ENCODE results near the gene MFAP4. TPM values are rescaled to one million over a fixed set of nuclear protein-coding genes. Genes with fewer than 3 reads are reported as not detected.
A peak's percentile ranks its signal among the peaks of the same experiment; 100 is the strongest.

The MFAP4 gene
- total RNA-seq, 3 donors from 2014 or later: 19.0 to 127 (median 44.2) TPM

GRCh38 chr17:19378416-19379360 is 8.3 kb downstream of the MFAP4 start, which contains the start of gene MAPK7:
Gene MAPK7, plus strand, starts transcription at chr17:19378498. Its CDS starts 403 bp downstream, at chr17:19378901.
- DNase-seq: no peak
- peaks cover 3% of the 10 kb centered on the region for H3K36me3 ChIP-seq (ENCODE audit: low read depth)
- intact Hi-C loops (cut with DNase I, micrococcal nuclease): no loop called here
- H3K9me3 ChIP-seq: no peaks in the 10 kb centered on the region
- TF ChIP-seq CTCF (IDR thresholded peaks at IDR 0.05): no peak
- peak within 1 kb of the TSS; percentile 71 for H3K4me3 ChIP-seq
- peak; percentile 12 for ATAC-seq
- peaks cover 17% of the 10 kb centered on the region for H3K4me1 ChIP-seq (ENCODE audit: low read depth)

DNA sequence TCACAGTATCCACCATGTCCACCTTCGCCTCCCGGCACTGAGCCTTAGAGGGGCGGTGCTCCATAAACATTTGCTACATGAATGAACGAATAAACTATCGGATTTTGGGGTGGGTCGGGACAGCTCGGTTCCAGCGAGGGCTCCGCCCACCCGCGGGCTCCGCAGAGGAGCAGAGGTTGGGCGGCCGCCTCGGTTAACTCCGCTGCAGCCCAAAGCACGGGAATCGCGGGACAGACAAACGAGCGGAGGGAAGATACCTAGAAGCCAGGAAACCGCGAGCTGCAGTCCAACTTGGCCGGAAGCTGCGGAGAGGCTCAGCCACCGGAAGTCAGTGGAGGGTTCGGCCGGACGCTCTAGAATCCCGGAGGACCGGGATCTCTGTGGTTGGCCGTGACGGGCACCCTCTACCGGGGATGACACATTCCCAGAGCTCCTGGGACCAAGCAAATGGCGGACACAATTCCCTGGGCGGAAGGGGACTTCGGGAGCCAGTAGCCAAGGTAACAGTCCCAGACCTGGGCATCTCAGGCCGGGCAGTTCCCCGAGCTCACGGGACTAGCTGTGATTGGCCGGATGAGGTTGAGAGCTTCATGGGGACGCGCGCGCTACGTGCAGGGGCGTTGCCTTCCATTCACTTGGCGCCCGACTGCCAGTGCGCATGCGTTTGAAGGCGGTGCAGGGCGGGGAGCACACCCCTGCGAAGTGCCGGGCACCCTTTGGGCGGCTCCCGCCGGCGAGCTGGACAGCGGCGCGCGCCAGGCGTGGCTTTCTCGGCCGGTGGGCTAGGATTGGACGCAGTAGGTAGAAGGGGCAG is 9.2 kb downstream of the MFAP4 start:
- intact Hi-C loops (cut with DNase I, micrococcal nuclease): no loop called here
- H3K4me3 ChIP-seq: peak overlapping the region; percentile 71
- H3K9me3 ChIP-seq: no peaks in the 10 kb centered on the region
- H3K4me1 ChIP-seq (ENCODE audit: low read depth): peaks cover 13% of the 10 kb centered on the region
- peak; percentile 25 for TF ChIP-seq CTCF (IDR thresholded peaks at IDR 0.05)
- H3K36me3 ChIP-seq (ENCODE audit: low read depth): peaks cover 3% of the 10 kb centered on the region
- peak; percentile 89 for ATAC-seq
- peak; percentile 96 to 99 (median 99) for DNase-seq

DNA sequence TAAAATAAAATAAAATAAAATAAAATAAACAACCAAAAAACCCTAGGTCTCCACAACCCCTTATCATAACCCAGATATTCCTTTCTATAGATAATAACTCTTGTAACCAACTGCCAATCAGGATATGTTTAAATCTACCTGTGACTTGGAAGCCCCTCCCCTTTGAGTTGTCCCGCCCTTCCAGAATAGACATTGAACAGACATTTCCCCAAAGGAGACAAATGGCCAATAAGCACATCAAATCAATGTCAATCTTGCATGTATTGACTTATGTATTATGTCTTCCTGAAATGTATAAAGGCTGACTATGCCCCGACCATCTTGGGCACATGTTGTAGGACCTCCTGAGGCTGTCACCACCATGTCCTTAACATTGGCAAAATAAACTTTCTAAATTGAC is 10.2 kb downstream of the MFAP4 start:
- ATAC-seq (no peak), DNase-seq (peak in 1 of 3 donors; percentile 68)
- TF ChIP-seq CTCF (IDR thresholded peaks at IDR 0.05): no peak
- peaks cover 13% of the 10 kb centered on the region for H3K4me1 ChIP-seq (ENCODE audit: low read depth)
- H3K36me3 ChIP-seq (ENCODE audit: low read depth): peaks cover 3% of the 10 kb centered on the region
- no peak overlapping the region for H3K4me3 ChIP-seq
- intact Hi-C loops (cut with DNase I, micrococcal nuclease): no loop called here
- no peaks in the 10 kb centered on the region for H3K9me3 ChIP-seq

DNA sequence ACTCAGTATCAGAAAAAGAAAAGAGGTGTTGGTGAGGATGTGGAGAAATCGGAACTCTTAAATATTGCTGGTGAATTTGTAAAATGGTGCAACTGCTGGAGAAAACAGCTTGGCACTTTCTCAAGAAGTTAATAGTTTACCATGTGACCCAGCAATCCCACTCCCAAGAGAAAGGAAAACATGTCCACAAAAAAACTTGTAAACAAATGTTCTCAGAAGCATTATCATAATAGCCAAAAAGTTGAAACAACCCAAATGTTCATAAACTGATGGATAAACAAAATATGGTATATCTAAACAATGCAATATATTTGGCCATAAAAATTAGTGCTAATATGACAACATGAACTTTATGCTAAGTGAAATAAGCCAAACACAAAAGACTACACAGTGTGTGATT is 11.3 kb downstream of the MFAP4 start:
- DNase-seq: no peak
- H3K4me3 ChIP-seq: no peak overlapping the region
- no peak for ATAC-seq
- H3K9me3 ChIP-seq: no peaks in the 10 kb centered on the region
- intact Hi-C loops (cut with DNase I, micrococcal nuclease): no loop called here
- no peak for TF ChIP-seq CTCF (IDR thresholded peaks at IDR 0.05)
- H3K4me1 ChIP-seq (ENCODE audit: low read depth): peaks cover 13% of the 10 kb centered on the region
- peaks cover 3% of the 10 kb centered on the region for H3K36me3 ChIP-seq (ENCODE audit: low read depth)

- no peak for ATAC-seq
- no peak for TF ChIP-seq CTCF (IDR thresholded peaks at IDR 0.05)
- peaks cover 21% of the 10 kb centered on the region for H3K4me1 ChIP-seq (ENCODE audit: low read depth)
- H3K36me3 ChIP-seq (ENCODE audit: low read depth): peaks cover 3% of the 10 kb centered on the region
- intact Hi-C loops (cut with DNase I, micrococcal nuclease): no loop called here
- H3K4me3 ChIP-seq: no peak overlapping the region
- no peak for DNase-seq
- H3K9me3 ChIP-seq: no peaks in the 10 kb centered on the region
These were observed 12.9 kb downstream of the MFAP4 start for GRCh38 chr17:19374136-19374535.

Measured in mucosa of descending colon (tissue), 3 donors.